Tibial nerve (tissue), 4 donors: ENCODE data around the gene SMCO2. TPM values are rescaled to one million over a fixed set of nuclear protein-coding genes. Genes with fewer than 3 reads are reported as not detected.
A peak's percentile ranks its signal among the peaks of the same experiment; 100 is the strongest.

Experiments used
- DNase-seq, 2 donors: peaks; one replicate each; pipeline ENCODE4 v3.0.0-alpha.2; 2019; ENCODE audit warnings: low spot score in 2 of 2
- H3K27ac ChIP-seq, 4 donors: fragments of 200-600 bp; sonication (generic) in 3 of 4; one replicate each; pipeline ENCODE4 v1.5.1; 2017 to 2019; ENCODE audit warnings: mild to moderate bottlenecking in 1 of 4
- H3K27me3 ChIP-seq, 2 donors: fragments of 200-600 bp; sonication (generic) in 1 of 2; one replicate each; pipeline versions ENCODE4 v1.5.1 to v1.6.0; 2017 to 2019
- H3K36me3 ChIP-seq, 3 donors: fragments of 200-600 bp; sonication (generic); one replicate each; pipeline ENCODE4 v1.5.1; 2018 to 2019
- H3K4me1 ChIP-seq, 4 donors: fragments of 200-600 bp; sonication (generic) in 3 of 4; one replicate each; pipeline ENCODE4 v1.5.1; 2017 to 2019
- H3K4me3 ChIP-seq, 4 donors: fragments of 200-600 bp; sonication (generic) in 3 of 4; one replicate each; pipeline ENCODE4 v1.5.1; 2017 to 2019; ENCODE audit warnings: mild to moderate bottlenecking in 1 of 4, moderate library complexity in 1 of 4
- H3K9me3 ChIP-seq, 4 donors: fragments of 200-600 bp; sonication (generic) in 3 of 4; one replicate each; pipeline ENCODE4 v1.5.1; 2017 to 2019
- EP300 ChIP-seq, 2 donors: sonication (generic); formaldehyde crosslinking; IDR thresholded peaks; one replicate each; pipeline ENCODE4 v1.6.1; 2017; ENCODE audit warnings: antibody characterized with exemption in 2 of 2, mild to moderate bottlenecking in 1 of 2
- POLR2A ChIP-seq, 2 donors: fragments of 450-650 bp; IDR thresholded peaks; one replicate each; pipeline ENCODE4 v1.6.1; 2017; ENCODE audit warnings: antibody characterized with exemption in 2 of 2, mild to moderate bottlenecking in 2 of 2, moderate library complexity in 2 of 2
- WGBS, 2 donors: methylation state at CpG; one replicate each; pipeline ENCODE4 v1.1.5; 2018; 5-methylcytosine and 5-hydroxymethylcytosine counted together
- total RNA-seq, 4 donors: library from RNA; depleted of rRNA; stranded (reverse); fragments of >200 nt; gene quantifications; one replicate each; pipeline ENCODE4 v1.1.0, GENCODE V29; 2016
- TF ChIP-seq, protein P1 (sequence below), 5 experiments: fragments of 200-600 bp in 3 of 5; fragments of 450-650 bp in 2 of 5; sonication (generic) in 3 of 5; IDR thresholded peaks; one replicate each; pipeline ENCODE4 v1.5.1; 2016 to 2019; ENCODE audit warnings: antibody characterized with exemption in 5 of 5, mild to moderate bottlenecking in 3 of 5, moderate library complexity in 2 of 5

SMCO2 gene
- total RNA-seq, 4 donors from 2014 or later, result not detected

DNA sequence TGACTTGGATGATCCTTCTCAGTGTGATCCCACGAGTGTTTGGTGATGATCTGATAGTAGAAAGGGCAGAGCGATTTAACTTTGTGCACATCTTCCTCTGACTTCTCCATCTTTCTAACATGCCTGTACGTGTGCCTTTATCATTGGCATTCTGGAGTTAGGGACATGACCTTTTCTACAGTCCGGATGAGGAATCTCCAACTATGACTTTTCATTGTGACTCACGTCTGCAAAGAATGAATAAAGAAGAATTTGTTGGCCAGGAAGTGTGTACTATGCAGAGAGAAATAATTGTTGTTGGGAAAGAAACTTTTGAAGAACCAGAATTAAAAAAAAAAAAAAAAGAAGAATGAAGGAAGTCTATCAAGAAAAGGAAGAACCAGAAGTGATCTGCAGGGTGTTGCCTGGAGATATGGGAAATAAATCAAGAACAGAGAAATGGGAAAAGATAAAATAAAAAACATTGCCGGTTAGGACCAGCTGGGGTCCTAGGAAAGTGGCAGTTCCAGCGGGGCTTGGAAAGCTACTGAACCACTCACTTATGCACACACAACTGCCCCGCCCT is 102.8 kb downstream of the SMCO2 start:
- TF ChIP-seq EP300 (IDR thresholded peaks at IDR 0.05) (no peak), POLR2A (IDR thresholded peaks at IDR 0.05) (no peak)
- TF ChIP-seq, protein P1, sequence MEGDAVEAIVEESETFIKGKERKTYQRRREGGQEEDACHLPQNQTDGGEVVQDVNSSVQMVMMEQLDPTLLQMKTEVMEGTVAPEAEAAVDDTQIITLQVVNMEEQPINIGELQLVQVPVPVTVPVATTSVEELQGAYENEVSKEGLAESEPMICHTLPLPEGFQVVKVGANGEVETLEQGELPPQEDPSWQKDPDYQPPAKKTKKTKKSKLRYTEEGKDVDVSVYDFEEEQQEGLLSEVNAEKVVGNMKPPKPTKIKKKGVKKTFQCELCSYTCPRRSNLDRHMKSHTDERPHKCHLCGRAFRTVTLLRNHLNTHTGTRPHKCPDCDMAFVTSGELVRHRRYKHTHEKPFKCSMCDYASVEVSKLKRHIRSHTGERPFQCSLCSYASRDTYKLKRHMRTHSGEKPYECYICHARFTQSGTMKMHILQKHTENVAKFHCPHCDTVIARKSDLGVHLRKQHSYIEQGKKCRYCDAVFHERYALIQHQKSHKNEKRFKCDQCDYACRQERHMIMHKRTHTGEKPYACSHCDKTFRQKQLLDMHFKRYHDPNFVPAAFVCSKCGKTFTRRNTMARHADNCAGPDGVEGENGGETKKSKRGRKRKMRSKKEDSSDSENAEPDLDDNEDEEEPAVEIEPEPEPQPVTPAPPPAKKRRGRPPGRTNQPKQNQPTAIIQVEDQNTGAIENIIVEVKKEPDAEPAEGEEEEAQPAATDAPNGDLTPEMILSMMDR (IDR thresholded peaks at IDR 0.05), result no peak
- peak overlapping the region; percentile 50 to 91 (median 64) for H3K27ac ChIP-seq
- peak overlapping the region in 1 of 4 donors; percentile 22 for H3K4me3 ChIP-seq
- no peaks in the 10 kb centered on the region for H3K36me3 ChIP-seq
- DNase-seq, result no peak
- H3K27me3 ChIP-seq, result no peaks in the 10 kb centered on the region
- no peaks in the 10 kb centered on the region for H3K9me3 ChIP-seq
- peaks cover 0 to 84% (median 36%) of the 10 kb centered on the region in 4 donors for H3K4me1 ChIP-seq
- 30% methylated on average over 8 of the region's 8 CpGs for WGBS, 2 donors

DNA sequence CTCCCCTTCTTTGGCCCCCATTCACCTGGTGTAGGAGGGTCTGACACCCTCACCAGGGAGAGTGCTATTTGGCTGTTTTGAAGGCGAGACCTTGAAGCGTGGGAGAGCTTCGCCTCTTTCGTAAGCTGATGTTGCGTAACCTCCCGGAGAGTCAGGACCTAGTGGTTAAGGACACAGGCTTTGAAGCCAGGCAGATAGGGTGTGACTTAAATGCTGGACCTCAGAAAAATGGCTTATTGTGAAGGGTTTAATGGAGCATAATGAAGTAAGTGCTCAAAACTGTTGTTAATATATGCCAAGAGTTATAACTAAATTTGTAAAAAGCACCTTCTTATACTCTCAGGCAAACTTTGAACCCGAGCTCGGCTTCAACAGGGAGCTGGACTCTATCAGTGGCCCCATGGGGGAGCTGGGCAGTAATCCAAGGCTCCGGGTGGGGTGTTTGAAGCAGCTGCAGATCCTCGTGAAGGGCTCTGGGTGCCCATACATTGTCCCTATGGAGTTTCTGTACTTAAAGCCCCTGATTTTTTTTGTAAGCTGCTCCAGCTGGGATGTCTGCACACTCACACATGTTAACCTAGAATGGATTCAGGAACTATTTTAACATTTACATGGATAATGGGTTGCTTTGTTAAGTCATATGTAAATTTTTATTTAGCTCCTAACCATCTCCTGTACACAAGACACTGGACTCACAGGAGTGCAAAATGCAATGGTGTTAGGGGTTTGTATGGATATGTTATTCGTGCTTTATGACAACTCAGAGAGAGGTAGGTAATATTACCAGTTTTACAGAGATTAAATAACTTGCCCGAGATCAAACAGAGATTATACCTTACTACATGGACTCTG is 103.5 kb downstream of the SMCO2 start:
- TF ChIP-seq, protein P1 (IDR thresholded peaks at IDR 0.05), result no peak
- TF ChIP-seq POLR2A (IDR thresholded peaks at IDR 0.05) (no peak), EP300 (IDR thresholded peaks at IDR 0.05) (peak in 1 of 2 donors; percentile 90)
- no peaks in the 10 kb centered on the region for H3K27me3 ChIP-seq
- peak overlapping the region in 1 of 4 donors; percentile 22 for H3K4me3 ChIP-seq
- peak overlapping the region; percentile 50 to 91 (median 64) for H3K27ac ChIP-seq
- no peaks in the 10 kb centered on the region for H3K9me3 ChIP-seq
- H3K4me1 ChIP-seq, result peaks cover 0 to 92% (median 36%) of the 10 kb centered on the region in 4 donors
- DNase-seq, result peak; percentile 76 to 93
- 23 to 30% methylated on average over 12 of the region's 12 CpGs for WGBS, 2 donors
- no peaks in the 10 kb centered on the region for H3K36me3 ChIP-seq

DNA sequence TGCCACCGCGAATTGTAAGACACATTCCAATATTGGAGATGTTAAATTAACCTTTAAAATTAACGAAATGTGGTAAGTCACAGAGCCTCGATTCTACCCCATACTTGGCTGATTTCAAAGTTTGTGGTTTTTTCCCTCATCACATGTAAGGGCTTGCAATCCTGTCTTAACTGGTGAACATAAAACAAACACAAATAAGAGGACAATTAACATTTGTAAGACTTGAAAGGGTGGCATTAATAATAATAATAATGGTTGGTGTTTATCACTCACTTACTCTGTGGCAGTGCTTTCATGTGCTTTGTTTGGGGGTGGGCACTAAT is 104.1 kb downstream of the SMCO2 start:
- H3K4me3 ChIP-seq, result no peak overlapping the region
- H3K9me3 ChIP-seq, result no peaks in the 10 kb centered on the region
- TF ChIP-seq, protein P1 (IDR thresholded peaks at IDR 0.05), result no peak
- TF ChIP-seq POLR2A (IDR thresholded peaks at IDR 0.05) (no peak), EP300 (IDR thresholded peaks at IDR 0.05) (no peak)
- 59 to 68% methylated on average over 4 of the region's 4 CpGs for WGBS, 2 donors
- H3K4me1 ChIP-seq, result peaks cover 0 to 92% (median 36%) of the 10 kb centered on the region in 4 donors
- no peaks in the 10 kb centered on the region for H3K36me3 ChIP-seq
- DNase-seq, result no peak
- peak overlapping the region in 1 of 4 donors; percentile 91 for H3K27ac ChIP-seq
- H3K27me3 ChIP-seq, result no peaks in the 10 kb centered on the region

DNA sequence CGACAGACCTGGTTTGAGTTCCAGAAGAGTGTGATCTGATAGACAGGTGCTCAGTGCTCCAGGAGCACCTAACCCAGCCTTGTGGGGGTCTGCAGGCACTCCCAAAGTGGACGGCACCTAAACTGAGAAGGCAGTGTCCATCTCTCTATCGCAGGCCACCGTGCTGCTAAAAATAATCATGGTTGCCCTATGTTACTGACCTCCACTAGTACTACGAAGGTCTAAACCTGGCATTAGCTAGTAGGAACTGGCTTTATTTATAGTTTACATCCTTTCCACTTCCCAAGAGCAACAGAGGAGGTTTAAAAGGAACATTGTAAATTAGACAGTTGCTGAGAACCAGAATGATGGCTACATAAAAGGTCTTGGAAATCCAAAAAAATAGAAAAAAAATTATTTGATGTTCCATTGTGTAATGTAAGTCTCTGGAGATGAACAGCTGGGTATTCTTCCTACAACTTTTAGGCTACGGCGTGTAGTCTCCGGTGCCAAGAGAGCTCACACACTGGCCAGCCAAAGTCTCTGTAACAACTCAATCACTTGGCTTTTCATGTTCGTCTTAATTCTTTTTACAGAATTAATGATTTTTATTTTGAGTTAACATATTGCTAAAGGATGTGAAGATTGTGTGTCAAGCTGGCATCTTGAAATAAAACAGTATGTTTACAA is 104.8 kb downstream of the SMCO2 start:
- Histone ChIP-seq H3K27ac (peak overlapping the region; percentile 19 to 91 (median 68)), H3K4me1 (peaks cover 1 to 93% (median 36%) of the 10 kb centered on the region in 4 donors), H3K9me3 (no peaks in the 10 kb centered on the region), H3K27me3 (no peaks in the 10 kb centered on the region), H3K36me3 (no peaks in the 10 kb centered on the region), H3K4me3 (no peak overlapping the region)
- no peak for DNase-seq
- TF ChIP-seq EP300 (IDR thresholded peaks at IDR 0.05) (no peak), POLR2A (IDR thresholded peaks at IDR 0.05) (no peak)
- TF ChIP-seq, protein P1 (IDR thresholded peaks at IDR 0.05), result no peak
- WGBS, 2 donors, result 47 to 54% methylated on average over 9 of the region's 9 CpGs

Other genes with a start within 250 kb of the SMCO2 start
- gene STK38L, start 202.4 kb upstream of the SMCO2 start, total RNA-seq, result 10 to 100 TPM; 30.6 to 51.6 (median 40.8) TPM
- gene BMAL2, start 113.9 kb upstream of the SMCO2 start, total RNA-seq, result 1 to 10 TPM in 2 of 4 donors, under 1 TPM in 2; 0.39 to 2.4 (median 1.4) TPM
- 100 to 1,000 TPM in 1 of 4 donors, 10 to 100 TPM in 3; 56.9 to 110 (median 72.5) TPM for gene PPFIBP1, start 77.5 kb downstream of the SMCO2 start, total RNA-seq
- gene REP15, start 249.7 kb downstream of the SMCO2 start, total RNA-seq, result not detected